Peyer's patch (tissue), 4 donors: ENCODE data around the gene OTX2.

Experiments used
- CTCF ChIP-seq, 6 experiments: fragments of 450-650 bp in 4 of 6; fragments of 200-600 bp in 2 of 6; sonication (generic) in 1 of 6; IDR thresholded peaks; one replicate each; pipeline ENCODE4 v1.5.1; 2017 to 2019; ENCODE audit warnings: antibody characterized with exemption in 6 of 6, mild to moderate bottlenecking in 3 of 6, moderate library complexity in 1 of 6
- POLR2A ChIP-seq, 2 donors: fragments of 450-650 bp; IDR thresholded peaks; one replicate each; pipeline ENCODE4 v1.5.1; 2017; ENCODE audit warnings: antibody characterized with exemption in 2 of 2, mild to moderate bottlenecking in 2 of 2, moderate library complexity in 2 of 2

- TF ChIP-seq CTCF (IDR thresholded peaks at IDR 0.05) (no peak), POLR2A (IDR thresholded peaks at IDR 0.05) (no peak)
These were observed 4.3 kb upstream of the OTX2 start for GRCh38 chr14:56814519-56814959.
